Endometrial microvascular endothelial cells (primary cell): ENCODE results near the gene MUC4. TPM values are rescaled to one million over a fixed set of nuclear protein-coding genes. Genes with fewer than 3 reads are reported as not detected.

ENCODE experiments used
- in situ Hi-C: cut with HindIII; loops from 2 replicates; pipeline ENCODE4 v1.10.0; 2017; ENCODE audit warnings: low sequenced_read_pairs, low pct_unique_long_range_greater_than_20kb; ENCODE audit errors: inconsistent ontology term
- total RNA-seq: library from RNA; depleted of rRNA; stranded (reverse); fragments of >200 nt; gene quantifications from one replicate; pipeline ENCODE4 v1.2.3, GENCODE V29; 2015; ENCODE audit errors: inconsistent ontology term

The MUC4 gene
- total RNA-seq, 1 donor from 2014 or later = not detected

DNA sequence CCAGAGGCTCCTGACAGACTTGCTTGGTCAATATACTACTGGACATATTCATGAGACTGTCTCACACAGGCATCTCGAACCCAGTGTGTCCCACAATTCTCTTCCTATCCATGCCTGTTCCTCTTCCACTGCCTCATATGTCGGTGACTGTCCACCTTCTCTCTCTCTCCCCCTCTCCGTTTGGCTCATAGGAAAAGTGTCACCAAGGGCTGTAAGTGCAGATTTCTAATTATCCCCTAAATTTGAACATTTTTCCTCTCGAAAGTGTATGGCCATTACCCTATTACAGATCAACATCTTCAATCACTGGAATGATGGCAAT lies 113.4 kb downstream of the MUC4 start:
- in situ Hi-C loops = no loop called here

DNA sequence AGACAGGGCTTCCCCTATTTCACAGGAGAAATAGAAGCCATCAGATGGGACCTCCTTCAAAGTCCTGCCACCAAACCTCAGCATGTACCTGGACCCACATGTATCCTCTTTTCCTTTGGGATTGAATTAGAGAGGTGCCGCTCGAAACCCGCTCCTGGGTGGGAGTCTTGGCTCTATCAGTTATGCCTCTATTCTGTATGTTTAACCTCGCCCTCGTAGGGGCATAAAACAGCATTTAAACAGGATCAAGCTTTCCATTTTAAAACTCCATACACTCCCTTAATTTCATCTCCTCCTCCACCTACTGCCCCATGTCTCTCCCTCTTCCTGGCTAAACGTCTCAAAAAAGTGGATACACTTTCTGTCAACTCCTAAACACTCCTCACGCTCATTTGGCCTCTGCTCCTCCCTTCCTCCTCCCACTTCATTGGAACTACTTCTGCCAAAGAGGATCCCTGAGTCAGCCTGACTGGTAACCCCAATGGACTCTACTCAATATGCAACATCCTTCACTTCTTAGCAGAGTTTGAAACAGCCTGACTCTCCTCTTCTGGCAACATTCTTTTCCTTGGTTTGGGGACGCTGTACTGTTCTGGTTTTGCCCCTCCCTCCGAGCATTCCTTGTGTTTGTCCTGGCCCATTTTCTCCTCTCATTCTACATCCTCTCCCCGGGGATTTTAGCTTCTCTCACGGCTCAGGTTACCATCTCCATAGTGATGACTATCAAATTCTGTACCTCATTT lies 114.0 kb downstream of the MUC4 start:
- in situ Hi-C loops = no loop called here

Other genes starting within 250 kb of the MUC4 start
- 6.4 TPM for gene APOD, start 228.0 kb downstream of the MUC4 start, total RNA-seq
- gene MUC20, start 91.0 kb downstream of the MUC4 start, total RNA-seq = 0.37 TPM
- gene TNK2, start 96.6 kb upstream of the MUC4 start, total RNA-seq = 10.6 TPM